HG03520 (cell line): ENCODE measurements around the gene CRYGN.

Experiments used
- ATAC-seq: cut with Tn5 transposase; IDR thresholded peaks from one replicate; pipeline ENCODE4 v1.9.1; 2021; ENCODE audit warnings: mild to moderate bottlenecking, moderate library complexity; ENCODE audit not compliant: unreplicated experiment

Gene CRYGN

GRCh38 chr7:151440799-151441445 is 981 bp upstream of the CRYGN start:
- ATAC-seq, result no peak

GRCh38 chr7:151438864-151439601 is 908 bp downstream of the CRYGN start:
- no peak for ATAC-seq

GRCh38 chr7:151437866-151438516 is 1.9 kb downstream of the CRYGN start:
- ATAC-seq, result no peak

- ATAC-seq, result no peak
These were observed 2.8 kb downstream of the CRYGN start for GRCh38 chr7:151437159-151437553.

GRCh38 chr7:151436446-151437158 is 3.3 kb downstream of the CRYGN start:
- no peak for ATAC-seq

GRCh38 chr7:151435971-151436370 is 4.0 kb downstream of the CRYGN start:
- no peak for ATAC-seq

GRCh38 chr7:151435103-151435916 is 4.6 kb downstream of the CRYGN start:
- ATAC-seq, result no peak

- no peak for ATAC-seq
These were observed 5.4 kb downstream of the CRYGN start for GRCh38 chr7:151434549-151434948.

GRCh38 chr7:151433721-151434400 is 6.1 kb downstream of the CRYGN start:
- ATAC-seq, result no peak

- ATAC-seq, result peak; percentile 77
These were observed 7.1 kb downstream of the CRYGN start for GRCh38 chr7:151432658-151433521.

- no peak for ATAC-seq
These were observed 8.1 kb downstream of the CRYGN start for GRCh38 chr7:151431768-151432311.

- no peak for ATAC-seq
These were observed 8.6 kb downstream of the CRYGN start for GRCh38 chr7:151431281-151431767.

GRCh38 chr7:151430391-151431205 is 9.3 kb downstream of the CRYGN start:
- ATAC-seq, result no peak

- ATAC-seq, result no peak
These were observed 10.2 kb downstream of the CRYGN start for GRCh38 chr7:151429560-151430331.

- ATAC-seq, result no peak
These were observed 10.7 kb downstream of the CRYGN start for GRCh38 chr7:151429237-151429559.

- no peak for ATAC-seq
These were observed 11.3 kb downstream of the CRYGN start for GRCh38 chr7:151428378-151429236.
